ENCODE measurements around the gene ANKRD9. TPM values are rescaled to one million over a fixed set of nuclear protein-coding genes. Genes with fewer than 3 reads are reported as not detected.
"Not testable (repeated sequence)": the region's sequence is repeated elsewhere in the genome, so short reads cannot be mapped to it uniquely, and the experiment has no call there.

Gene ANKRD9
- total RNA-seq, 4 donors from 2014 or later: 1.8 to 16.5 (median 7.5) TPM

- Histone ChIP-seq H3K27me3 (peaks cover 0 to 6% of the 10 kb centered on the region in 2 donors), H3K27ac (no peak overlapping the region), H3K4me3 (no peak overlapping the region), H3K9me3 (no peaks in the 10 kb centered on the region), H3K36me3 (no peaks in the 10 kb centered on the region), H3K4me1 (peaks cover 0 to 6% of the 10 kb centered on the region in 2 donors)
- intact Hi-C loops (cut with DNase I; ENCODE audit: low total_unique reads): no loop called here
- no peak for TF ChIP-seq CTCF (IDR thresholded peaks at IDR 0.05)
- no peak for TF ChIP-seq POLR2A (IDR thresholded peaks at IDR 0.05)
- DNase-seq: no peak
These were observed 35.3 kb upstream of the ANKRD9 start for GRCh38 chr14:102544747-102545460.

- Histone ChIP-seq H3K36me3 (no peaks in the 10 kb centered on the region), H3K4me3 (no peak overlapping the region), H3K4me1 (peaks cover 0 to 6% of the 10 kb centered on the region in 2 donors), H3K27ac (no peak overlapping the region), H3K27me3 (peaks cover 0 to 6% of the 10 kb centered on the region in 2 donors), H3K9me3 (no peaks in the 10 kb centered on the region)
- TF ChIP-seq POLR2A (IDR thresholded peaks at IDR 0.05) (no peak), CTCF (IDR thresholded peaks at IDR 0.05) (no peak)
- DNase-seq: no peak
- intact Hi-C loops (cut with DNase I; ENCODE audit: low total_unique reads): no loop called here
These were observed 34.6 kb upstream of the ANKRD9 start for GRCh38 chr14:102544046-102544746.

GRCh38 chr14:102541771-102542170 lies 32.2 kb upstream of the ANKRD9 start:
- Histone ChIP-seq H3K27ac (no peak overlapping the region), H3K4me1 (peaks cover 0 to 6% of the 10 kb centered on the region in 2 donors), H3K27me3 (peaks cover 0 to 6% of the 10 kb centered on the region in 2 donors), H3K4me3 (no peak overlapping the region), H3K9me3 (no peaks in the 10 kb centered on the region), H3K36me3 (no peaks in the 10 kb centered on the region)
- no peak for DNase-seq
- no peak for TF ChIP-seq CTCF (IDR thresholded peaks at IDR 0.05)
- no peak for TF ChIP-seq POLR2A (IDR thresholded peaks at IDR 0.05)
- intact Hi-C loops (cut with DNase I; ENCODE audit: low total_unique reads): no loop called here

- H3K27me3 ChIP-seq; H3K36me3 ChIP-seq; H3K27ac ChIP-seq; H3K4me1 ChIP-seq; H3K9me3 ChIP-seq; intact Hi-C loops (cut with DNase I; ENCODE audit: low total_unique reads); DNase-seq; H3K4me3 ChIP-seq: not testable (repeated sequence)
These were observed 31.5 kb upstream of the ANKRD9 start for GRCh38 chr14:102541029-102541491.

- TF ChIP-seq POLR2A (IDR thresholded peaks at IDR 0.05) (no peak), CTCF (IDR thresholded peaks at IDR 0.05) (no peak)
- Histone ChIP-seq H3K4me3 (no peak overlapping the region), H3K27ac (no peak overlapping the region), H3K4me1 (peaks cover 0 to 6% of the 10 kb centered on the region in 2 donors), H3K9me3 (no peaks in the 10 kb centered on the region), H3K27me3 (peaks cover 0 to 6% of the 10 kb centered on the region in 2 donors), H3K36me3 (no peaks in the 10 kb centered on the region)
- no peak for DNase-seq
- intact Hi-C loops (cut with DNase I; ENCODE audit: low total_unique reads): no loop called here
These were observed 30.9 kb upstream of the ANKRD9 start for GRCh38 chr14:102540315-102541028.

Data from uterus (tissue), 4 donors.